ENCODE data around the gene TADA3. TPM values are rescaled to one million over a fixed set of nuclear protein-coding genes. Genes with fewer than 3 reads are reported as not detected.
A peak's percentile ranks its signal among the peaks of the same experiment; 100 is the strongest.

The TADA3 gene
- total RNA-seq, 2 donors from 2014 or later: 37.4 to 37.6 TPM

GRCh38 chr3:9731206-9732079, 60.8 kb downstream of the TADA3 start, which contains the start of gene BRPF1:
Gene BRPF1, plus strand, starts transcription at chr3:9731735. Its CDS starts 2,406 bp downstream, at chr3:9734141.
- peak; percentile 98 for ATAC-seq
- H3K4me1 ChIP-seq: peaks cover 21% of the 10 kb centered on the region
- DNase-seq: peak; percentile 100
- 0 to 2% methylated on average over 13 to 84 of the region's 88 CpGs for WGBS, 2 donors
- intact Hi-C loops (cut with DNase I): no loop called here
- TF ChIP-seq POLR2A (IDR thresholded peaks at IDR 0.05) (peak in 2 of 3 donors; percentile 54 to 62), CTCF (IDR thresholded peaks at IDR 0.05) (peak in 4 of 7 experiments; percentile 12 to 42 (median 22))
- peak within 1 kb of the TSS; percentile 90 to 96 for H3K4me3 ChIP-seq
- no peaks in the 10 kb centered on the region for H3K36me3 ChIP-seq (replicated peaks in 1 of 2; ENCODE audit: insufficient read depth in 1 of 2, low read depth in 2 of 2)
- no peaks in the 10 kb centered on the region for H3K27me3 ChIP-seq
- no peaks in the 10 kb centered on the region for H3K9me3 ChIP-seq
- peak within 1 kb of the TSS; percentile 90 to 100 (median 96) for H3K27ac ChIP-seq

GRCh38 chr3:9730657-9731205, 61.5 kb downstream of the TADA3 start:
- intact Hi-C loops (cut with DNase I): no loop called here
- H3K27ac ChIP-seq: peak overlapping the region in 3 of 4 donors; percentile 90 to 98 (median 95)
- peaks cover 21% of the 10 kb centered on the region for H3K4me1 ChIP-seq
- DNase-seq (no peak), ATAC-seq (peak; percentile 73)
- H3K4me3 ChIP-seq: peak overlapping the region in 1 of 2 donors; percentile 26
- H3K9me3 ChIP-seq: no peaks in the 10 kb centered on the region
- TF ChIP-seq POLR2A (IDR thresholded peaks at IDR 0.05) (no peak), CTCF (IDR thresholded peaks at IDR 0.05) (peak in 2 of 7 experiments; percentile 8 to 25)
- H3K27me3 ChIP-seq: no peaks in the 10 kb centered on the region
- 1% methylated on average over 16 of the region's 17 CpGs for WGBS, 2 donors
- H3K36me3 ChIP-seq (replicated peaks in 1 of 2; ENCODE audit: insufficient read depth in 1 of 2, low read depth in 2 of 2): no peaks in the 10 kb centered on the region

Other genes with a start within 250 kb of the TADA3 start
- under 1 TPM; 0.52 to 0.66 TPM for gene LHFPL4, start 238.7 kb downstream of the TADA3 start, total RNA-seq
- 10 to 100 TPM; 15.2 to 16.3 TPM for gene MTMR14, start 143.0 kb downstream of the TADA3 start, total RNA-seq
- not detected for gene CPNE9, start 88.6 kb downstream of the TADA3 start, total RNA-seq
- gene BRPF1, start 60.7 kb downstream of the TADA3 start, total RNA-seq: 10 to 100 TPM in 1 of 2 donors, 1 to 10 TPM in 1; 9.6 to 10.9 TPM
- gene OGG1, start 42.5 kb downstream of the TADA3 start, total RNA-seq: 10 to 100 TPM; 18.1 to 28.3 TPM
- gene CAMK1, start 22.5 kb downstream of the TADA3 start, total RNA-seq: 10 to 100 TPM; 10.9 to 34.9 TPM
- gene ARPC4, start 609 bp upstream of the TADA3 start, total RNA-seq: 10 to 100 TPM; 33.6 to 57.1 TPM
- gene TTLL3, start 17.8 kb upstream of the TADA3 start, total RNA-seq: 10 to 100 TPM; 24.1 to 88.0 TPM
- gene RPUSD3, start 51.5 kb upstream of the TADA3 start, total RNA-seq: 10 to 100 TPM; 31.6 to 51.4 TPM
- gene CIDEC, start 87.8 kb upstream of the TADA3 start, total RNA-seq: 100 to 1,000 TPM in 1 of 2 donors, 1 to 10 TPM in 1; 6.5 to 134 TPM
- gene JAGN1, start 98.1 kb upstream of the TADA3 start, total RNA-seq: 10 to 100 TPM in 1 of 2 donors, 1 to 10 TPM in 1; 5.6 to 19.7 TPM
- 10 to 100 TPM; 10.9 to 18.2 TPM for gene IL17RE, start 110.4 kb upstream of the TADA3 start, total RNA-seq
- 10 to 100 TPM; 40.7 to 60.3 TPM for gene IL17RC, start 124.6 kb upstream of the TADA3 start, total RNA-seq
- 10 to 100 TPM; 19.8 to 23.6 TPM for gene CRELD1, start 141.4 kb upstream of the TADA3 start, total RNA-seq
- gene PRRT3, start 159.9 kb upstream of the TADA3 start, total RNA-seq: 1 to 10 TPM; 3.9 to 4.3 TPM
- gene EMC3, start 194.4 kb upstream of the TADA3 start, total RNA-seq: 10 to 100 TPM in 1 of 2 donors, 1 to 10 TPM in 1; 9.6 to 26.5 TPM
- 1 to 10 TPM; 1.0 to 2.3 TPM for gene FANCD2, start 234.0 kb upstream of the TADA3 start, total RNA-seq